Natural killer cell (primary cell): ENCODE results near the gene NOL3. TPM values are rescaled to one million over a fixed set of nuclear protein-coding genes. Genes with fewer than 3 reads are reported as not detected.

ENCODE experiments used
- ATAC-seq, 3 donors: fragments of 150-1000 bp in 2 of 3; fragments of 200-7000 bp in 1 of 3; cut with Tn5 transposase; 1 replicate in 1 of 3; 2 replicates in 2 of 3; pipeline ENCODE4 v1.10.0; 2021; ENCODE audit warnings: mild to moderate bottlenecking in 2 of 3, moderate library complexity in 2 of 3
- DNase-seq, 2 donors: peaks; one replicate each; pipeline versions ENCODE4 v3.0.0 to v3.0.0-alpha.2; 2013 to 2021; ENCODE audit warnings: mixed read lengths in 1 of 2
- H3K27ac ChIP-seq: one replicate; pipeline ENCODE4 v1.5.1; 2013; ENCODE audit warnings: mild to moderate bottlenecking, low read length
- H3K27me3 ChIP-seq: one replicate; pipeline ENCODE4 v1.6.1; 2013; ENCODE audit warnings: low read length; ENCODE audit not compliant: control insufficient read depth, insufficient read depth
- H3K36me3 ChIP-seq: one replicate; pipeline ENCODE4 v1.6.1; 2013; ENCODE audit warnings: low read length; ENCODE audit not compliant: control insufficient read depth, insufficient read depth
- H3K4me1 ChIP-seq: one replicate; pipeline ENCODE4 v1.6.1; 2013; ENCODE audit warnings: low read length; ENCODE audit not compliant: control insufficient read depth, insufficient read depth
- H3K4me3 ChIP-seq: one replicate; pipeline ENCODE4 v1.5.1; 2013; ENCODE audit warnings: low read length
- H3K9me3 ChIP-seq: one replicate; pipeline ENCODE4 v1.6.1; 2013; ENCODE audit warnings: low read length; ENCODE audit not compliant: control insufficient read depth, insufficient read depth
- H3K27ac Mint-ChIP-seq, 2 donors: one replicate each; pipeline ENCODE4 v1.8.0; 2022; ENCODE audit warnings: mild to moderate bottlenecking in 2 of 2, mixed read lengths in 2 of 2, moderate library complexity in 1 of 2
- H3K27me3 Mint-ChIP-seq, 2 donors: one replicate each; pipeline ENCODE4 v1.8.0; 2022; ENCODE audit warnings: low read depth in 2 of 2, mixed read lengths in 2 of 2
- H3K36me3 Mint-ChIP-seq: one replicate; pipeline ENCODE4 v1.8.0; 2022; ENCODE audit warnings: mixed read lengths
- H3K4me1 Mint-ChIP-seq, 2 donors: one replicate each; pipeline ENCODE4 v1.8.0; 2022; ENCODE audit warnings: mixed read lengths in 2 of 2
- H3K4me3 Mint-ChIP-seq: one replicate; pipeline ENCODE4 v1.8.0; 2022; ENCODE audit warnings: mild to moderate bottlenecking, moderate library complexity, mixed read lengths
- H3K9me3 Mint-ChIP-seq, 2 donors: one replicate each; pipeline ENCODE4 v1.8.0; 2022; ENCODE audit warnings: mixed read lengths in 2 of 2
- CTCF ChIP-seq: fragments of 200-600 bp; IDR thresholded peaks from one replicate; pipeline ENCODE4 v1.8.0; 2022; ENCODE audit warnings: antibody characterized with exemption
- WGBS: methylation state at CpG from one replicate; pipeline ENCODE4 v1.1.7; 2013; ENCODE audit warnings: missing lambda C conversion rate; ENCODE audit not compliant: insufficient coverage; 5-methylcytosine and 5-hydroxymethylcytosine counted together
- intact Hi-C: fragments of 100-400 bp; cut with micrococcal nuclease; formaldehyde crosslinking; loops from one replicate; pipeline ENCODE4 v1.14.2; 2022
- total RNA-seq, 4 donors: library from RNA; stranded (reverse); fragments of 120-200 nt in 1 of 4; gene quantifications; one replicate each; pipeline versions ENCODE4 v1.2.3 to v1.2.4, GENCODE V29; 2013 to 2022

The NOL3 gene
- total RNA-seq, 3 donors from 2014 or later (not counting 1 experiment from before 2014, with no cell fraction given) = 0.88 to 1.3 (median 1.3) TPM

DNA sequence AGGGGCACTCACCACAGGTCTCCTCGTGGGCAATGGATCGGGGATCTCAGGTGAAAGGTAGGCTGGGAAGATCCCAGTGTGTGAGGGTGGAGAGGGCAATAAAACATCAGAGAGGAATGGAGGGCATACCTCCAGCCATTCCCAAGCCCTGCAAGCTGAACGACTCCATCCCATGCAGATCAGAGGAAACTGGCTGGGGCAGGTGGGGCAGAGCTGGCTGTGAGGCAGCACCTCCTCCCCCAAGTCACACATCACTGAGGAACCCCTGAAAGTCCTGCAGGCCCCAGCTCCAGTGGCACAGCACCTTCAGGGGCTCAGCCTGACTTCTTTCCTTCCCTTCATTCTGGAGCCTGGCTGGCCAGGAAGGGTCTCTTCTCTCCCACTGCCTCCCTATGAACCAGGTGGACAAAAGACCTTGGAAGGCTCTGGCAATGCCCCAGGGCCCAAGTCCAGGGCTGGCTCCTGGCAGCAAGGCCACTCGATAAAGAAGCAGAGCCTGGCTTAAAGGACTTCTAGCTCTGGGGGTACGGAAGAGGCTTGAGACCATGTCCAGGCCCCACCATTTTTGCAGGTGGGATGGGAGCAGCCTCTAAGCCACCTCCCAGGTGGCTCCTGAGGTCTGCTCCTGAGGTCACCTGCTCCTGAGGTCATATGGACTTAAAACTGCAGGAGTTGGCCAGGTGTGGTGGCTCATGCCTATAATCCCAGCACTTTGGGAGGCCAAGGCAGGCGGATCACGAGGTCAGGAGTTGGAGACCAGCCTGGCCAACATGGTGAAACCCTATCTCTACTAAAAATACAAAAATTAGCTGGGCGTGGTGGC is 43.1 kb downstream of the NOL3 start:
- DNase-seq = no peak
- H3K27me3 Mint-ChIP-seq = no peaks in the 10 kb centered on the region
- H3K9me3 Mint-ChIP-seq = no peaks in the 10 kb centered on the region
- Histone ChIP-seq H3K4me3 (no peak overlapping the region), H3K27me3 (no peaks in the 10 kb centered on the region), H3K36me3 (no peaks in the 10 kb centered on the region), H3K27ac (no peak overlapping the region), H3K9me3 (no peaks in the 10 kb centered on the region), H3K4me1 (no peaks in the 10 kb centered on the region)
- no peaks in the 10 kb centered on the region for H3K36me3 Mint-ChIP-seq
- intact Hi-C loops = no loop called here
- peaks cover 0 to 12% of the 10 kb centered on the region in 2 donors for H3K4me1 Mint-ChIP-seq
- no peak overlapping the region for H3K4me3 Mint-ChIP-seq
- H3K27ac Mint-ChIP-seq = no peak overlapping the region
- TF ChIP-seq CTCF = no peak
- 95% methylated on average over 8 of the region's 8 CpGs for WGBS
- no peak for ATAC-seq

DNA sequence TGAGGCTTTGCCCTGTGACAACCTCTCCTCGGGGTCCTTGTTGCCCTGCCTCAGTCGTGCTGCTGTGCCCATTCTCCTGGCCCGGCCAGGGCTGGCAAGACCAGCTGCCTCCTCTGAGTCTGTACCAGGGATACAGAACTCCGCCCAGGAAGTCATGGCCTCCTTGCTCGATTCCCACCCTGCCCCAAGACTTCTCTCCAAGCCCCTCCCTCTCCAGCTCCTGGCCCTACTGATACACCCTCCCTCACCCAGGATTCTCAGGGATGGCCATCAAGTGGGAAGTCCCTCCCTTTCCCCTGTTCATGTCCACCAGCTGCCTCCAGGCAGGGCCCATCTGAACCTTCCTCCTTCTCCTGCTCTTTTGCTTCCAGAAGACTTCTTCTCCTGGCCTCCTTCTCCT is 45.4 kb downstream of the NOL3 start:
- ATAC-seq = no peak
- H3K9me3 Mint-ChIP-seq = no peaks in the 10 kb centered on the region
- WGBS = 72% methylated on average over 5 of the region's 5 CpGs
- no peaks in the 10 kb centered on the region for H3K27me3 ChIP-seq
- H3K9me3 ChIP-seq = no peaks in the 10 kb centered on the region
- H3K4me1 ChIP-seq = no peaks in the 10 kb centered on the region
- H3K27me3 Mint-ChIP-seq = no peaks in the 10 kb centered on the region
- no peak for DNase-seq
- H3K27ac Mint-ChIP-seq = no peak overlapping the region
- no peak overlapping the region for H3K27ac ChIP-seq
- intact Hi-C loops = no loop called here
- H3K36me3 ChIP-seq = no peaks in the 10 kb centered on the region
- H3K4me1 Mint-ChIP-seq = peaks cover 0 to 17% of the 10 kb centered on the region in 2 donors
- no peak overlapping the region for H3K4me3 ChIP-seq
- no peak overlapping the region for H3K4me3 Mint-ChIP-seq
- no peaks in the 10 kb centered on the region for H3K36me3 Mint-ChIP-seq
- no peak for TF ChIP-seq CTCF

DNA sequence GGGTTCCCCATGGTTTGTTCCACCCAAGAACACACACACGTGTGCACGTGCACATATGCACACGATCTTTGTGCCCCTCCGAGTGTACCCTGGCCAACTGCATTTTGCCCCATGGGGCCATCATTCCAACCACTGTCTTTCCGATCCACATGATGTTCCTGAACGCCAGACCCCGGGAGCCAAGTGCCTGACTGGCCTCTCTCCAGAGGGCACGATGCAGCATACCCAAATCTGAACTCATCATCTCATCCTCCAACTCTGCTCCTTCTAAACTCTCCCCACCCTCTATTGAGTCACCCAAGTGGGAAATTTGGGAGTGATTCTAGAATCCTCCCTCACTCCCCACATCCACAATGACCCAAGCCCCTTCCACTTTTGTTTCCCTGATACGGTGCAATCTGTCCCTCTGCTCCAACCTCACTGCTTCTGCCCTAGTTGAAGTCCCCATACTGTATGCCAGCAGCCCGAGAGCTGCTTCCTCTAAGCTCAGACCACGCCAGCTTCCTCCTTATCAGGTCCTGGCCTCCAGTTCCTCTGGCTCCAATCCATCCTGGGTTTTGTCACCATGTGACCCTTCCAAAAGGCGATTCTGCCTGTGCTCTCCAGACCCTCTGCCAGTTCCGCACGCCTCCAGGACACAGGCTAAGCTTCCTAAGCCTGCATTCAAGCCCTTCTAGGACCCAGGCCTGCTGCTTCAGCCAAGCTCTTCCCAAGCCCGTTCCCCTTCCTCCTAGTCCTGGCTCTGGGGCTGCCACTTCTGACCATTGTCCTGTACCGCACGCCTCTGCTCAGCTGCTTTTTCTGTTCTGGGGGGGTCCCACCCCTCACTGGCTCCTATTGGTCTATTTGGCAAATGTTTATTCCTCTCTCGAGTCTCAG is 46.5 kb downstream of the NOL3 start:
- Mint-ChIP-seq H3K27ac (no peak overlapping the region), H3K4me1 (peaks cover 0 to 11% of the 10 kb centered on the region in 2 donors), H3K9me3 (no peaks in the 10 kb centered on the region), H3K27me3 (no peaks in the 10 kb centered on the region), H3K36me3 (no peaks in the 10 kb centered on the region), H3K4me3 (no peak overlapping the region)
- intact Hi-C loops = no loop called here
- H3K27ac ChIP-seq = no peak overlapping the region
- ATAC-seq (no peak), DNase-seq (no peak)
- H3K9me3 ChIP-seq = no peaks in the 10 kb centered on the region
- WGBS = 57% methylated on average over 18 of the region's 18 CpGs
- H3K36me3 ChIP-seq = no peaks in the 10 kb centered on the region
- TF ChIP-seq CTCF = no peak
- H3K4me1 ChIP-seq = no peaks in the 10 kb centered on the region
- no peak overlapping the region for H3K4me3 ChIP-seq
- no peaks in the 10 kb centered on the region for H3K27me3 ChIP-seq
